ENCODE measurements around the gene PROM1.

Gene PROM1

DNA sequence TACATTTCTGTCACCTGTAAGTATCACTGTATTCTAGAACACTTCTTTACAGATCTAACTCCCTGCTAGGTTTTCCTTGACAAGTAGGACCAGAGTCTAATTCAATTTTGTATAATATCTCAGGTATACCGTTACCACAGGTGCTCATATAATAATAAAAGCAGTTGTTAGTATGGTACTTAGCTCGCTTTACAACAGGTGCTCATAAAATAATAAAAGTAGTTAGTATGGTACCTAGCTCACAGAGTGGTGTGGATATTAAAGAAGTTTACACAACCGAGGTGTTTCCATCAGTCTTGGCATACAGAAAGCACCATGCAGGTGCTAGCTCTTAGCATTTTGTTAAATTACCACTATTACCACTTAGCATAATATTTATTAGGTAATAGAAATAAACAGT is 88.0 kb downstream of the PROM1 start:
- in situ Hi-C loops (cut with MboI; ENCODE audit: low sequenced_read_pairs), result no loop called here

DNA sequence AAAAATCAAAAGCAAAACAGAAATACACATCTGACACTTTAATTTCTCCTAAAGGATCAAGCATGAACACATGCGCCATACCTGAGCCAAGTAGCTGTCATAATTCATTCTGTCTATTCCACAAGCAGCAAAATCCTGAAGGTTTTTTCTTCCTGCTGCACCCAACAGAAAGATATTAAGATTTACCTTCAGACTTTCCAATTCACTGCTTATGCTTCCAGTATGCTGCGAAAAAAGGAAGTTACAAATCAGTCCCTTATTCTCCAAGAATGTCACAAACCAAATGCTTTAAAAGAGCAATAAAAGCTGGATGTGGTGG is 91.7 kb downstream of the PROM1 start:
- in situ Hi-C loops (cut with MboI; ENCODE audit: low sequenced_read_pairs), result no loop called here

DNA sequence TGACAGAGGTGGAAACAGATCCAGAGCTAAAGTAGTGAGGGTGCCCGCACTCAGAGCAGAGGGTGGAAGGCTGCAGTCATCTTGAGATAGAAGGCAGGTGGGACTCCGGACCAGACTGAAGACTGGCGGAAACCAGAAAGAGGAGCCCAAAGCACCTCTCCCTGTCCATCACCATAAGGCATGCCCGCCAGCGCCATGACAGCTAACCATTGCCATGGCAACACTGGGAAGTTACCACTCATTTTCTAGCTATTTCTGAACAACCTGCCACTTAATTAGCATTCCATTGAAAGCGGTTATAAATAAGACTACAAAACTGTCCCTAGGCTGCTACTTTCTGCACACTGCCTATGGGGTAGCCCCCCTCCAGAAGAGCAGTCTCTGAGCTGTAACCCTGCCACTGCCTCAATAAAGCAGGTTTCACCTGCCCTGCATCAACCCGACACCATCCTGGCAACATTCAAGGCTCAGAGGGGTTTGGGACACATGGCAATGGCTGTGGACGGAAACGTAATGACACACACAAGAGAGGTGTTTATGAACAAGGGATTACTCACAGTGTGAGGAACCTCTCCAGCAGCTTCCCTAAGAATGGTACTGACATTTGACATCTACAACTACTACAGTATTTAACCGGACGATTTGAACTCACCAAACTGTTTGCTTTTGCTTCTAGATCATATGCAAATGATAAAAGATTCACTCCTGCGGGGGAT is 93.1 kb downstream of the PROM1 start:
- in situ Hi-C loops (cut with MboI; ENCODE audit: low sequenced_read_pairs), result no loop called here

DNA sequence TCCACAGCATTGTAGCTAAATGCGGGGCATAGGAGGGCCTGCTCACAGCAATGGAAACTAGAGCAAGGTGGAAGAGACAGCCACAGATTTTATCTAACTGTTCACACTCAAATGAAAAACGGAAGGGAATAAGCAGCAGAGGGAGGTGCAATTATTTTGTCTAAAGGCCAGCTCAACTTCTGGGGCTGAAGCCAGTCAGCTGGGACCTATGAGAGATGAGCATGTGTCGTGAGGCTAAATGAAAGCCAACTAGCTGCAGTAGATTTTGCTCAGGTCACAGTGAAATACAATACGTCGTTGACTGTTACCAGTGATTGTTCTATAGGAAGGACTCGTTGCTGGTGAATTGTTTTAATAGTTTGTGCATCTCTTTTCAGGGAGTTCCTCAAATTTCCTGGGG is 94.4 kb downstream of the PROM1 start:
- in situ Hi-C loops (cut with MboI; ENCODE audit: low sequenced_read_pairs), result no loop called here

DNA sequence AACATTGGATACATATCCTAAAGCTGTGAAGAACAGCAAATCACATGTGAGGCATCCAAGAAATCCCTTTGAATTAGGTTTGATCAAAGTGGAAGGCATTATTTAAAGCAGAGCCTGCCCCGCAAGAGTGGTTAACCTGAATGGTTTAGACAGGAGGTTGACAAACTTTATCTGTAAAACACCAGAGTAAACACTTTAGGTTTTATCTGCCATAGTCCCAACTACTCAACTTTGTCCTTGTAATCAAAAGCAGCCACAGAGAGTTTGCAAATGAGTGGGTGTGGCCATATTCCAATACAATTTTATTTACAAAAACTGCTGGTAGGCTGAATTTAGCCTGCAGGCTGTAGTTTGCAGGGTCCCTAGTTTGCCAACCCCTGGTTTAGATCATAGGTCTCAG is 95.6 kb downstream of the PROM1 start:
- in situ Hi-C loops (cut with MboI; ENCODE audit: low sequenced_read_pairs), result no loop called here

DNA sequence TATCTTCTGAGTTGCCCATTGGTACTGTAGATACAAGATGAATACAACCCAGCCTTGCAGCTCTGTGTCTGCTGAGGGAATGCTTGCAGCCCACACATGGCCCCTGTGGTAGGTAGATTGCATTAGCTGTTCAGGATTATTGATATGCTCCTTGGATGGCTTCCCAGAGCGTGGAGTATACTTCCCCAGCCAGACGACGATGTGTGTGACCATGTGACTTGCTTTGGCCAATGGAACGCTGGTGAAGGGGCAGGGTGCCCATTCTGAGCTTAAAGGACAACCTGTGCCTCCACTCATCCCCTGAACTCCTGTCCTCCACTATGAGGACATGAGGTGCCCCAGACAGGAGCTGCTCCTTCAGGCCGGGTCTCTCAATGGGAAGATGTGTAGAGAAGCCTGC is 96.9 kb downstream of the PROM1 start:
- in situ Hi-C loops (cut with MboI; ENCODE audit: low sequenced_read_pairs), result no loop called here

DNA sequence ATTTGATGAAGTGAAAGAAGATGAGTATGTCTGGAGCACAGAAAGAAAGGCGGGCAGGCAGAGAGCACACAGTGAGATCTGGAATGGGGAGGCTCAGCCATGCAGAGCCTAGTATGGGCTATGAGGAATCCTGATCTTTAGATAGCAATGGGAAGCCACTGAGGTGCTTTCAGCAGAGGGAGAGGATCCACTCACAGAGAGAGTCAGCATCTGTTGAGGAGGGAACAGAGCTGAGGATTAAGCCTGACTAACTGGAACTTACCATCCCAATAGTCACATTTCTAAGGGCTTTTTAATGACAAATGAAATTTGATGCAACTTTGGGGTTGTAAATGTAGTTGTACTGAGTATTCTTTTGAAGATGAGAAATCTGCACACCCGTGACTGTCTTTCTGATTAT is 100.2 kb downstream of the PROM1 start:
- in situ Hi-C loops (cut with MboI; ENCODE audit: low sequenced_read_pairs), result no loop called here

DNA sequence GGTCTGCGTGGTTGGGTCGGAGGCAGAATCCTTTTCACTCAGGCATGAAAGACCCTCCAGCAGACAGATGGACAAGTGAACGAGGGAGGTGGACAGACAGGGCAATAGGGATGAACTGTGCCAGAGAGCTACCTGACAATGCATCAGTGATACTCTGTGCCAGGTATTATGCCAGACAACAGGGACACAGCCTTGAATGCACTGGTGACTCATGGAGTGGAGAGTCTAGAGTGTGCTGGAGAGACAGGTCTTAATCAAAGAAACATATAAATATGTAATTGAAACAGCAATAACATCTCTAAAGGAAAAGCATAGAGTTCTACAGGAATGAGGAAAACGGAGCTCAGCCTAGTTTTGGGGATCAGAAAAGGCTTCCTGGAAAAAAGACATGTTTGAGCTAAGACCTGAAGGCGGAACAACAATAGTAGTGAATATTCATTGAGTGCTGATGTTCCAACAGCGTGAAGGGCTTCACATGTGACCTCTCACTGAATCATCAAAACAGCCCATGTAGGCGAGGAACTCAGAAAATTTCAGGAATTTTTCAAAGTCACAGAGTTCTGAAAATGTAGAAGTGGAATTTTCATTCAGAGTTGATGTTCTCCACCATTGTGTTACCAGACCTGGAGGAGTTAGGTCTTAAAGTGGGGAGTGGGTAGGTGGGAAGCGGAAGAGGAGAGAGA is 100.8 kb downstream of the PROM1 start:
- in situ Hi-C loops (cut with MboI; ENCODE audit: low sequenced_read_pairs), result no loop called here

DNA sequence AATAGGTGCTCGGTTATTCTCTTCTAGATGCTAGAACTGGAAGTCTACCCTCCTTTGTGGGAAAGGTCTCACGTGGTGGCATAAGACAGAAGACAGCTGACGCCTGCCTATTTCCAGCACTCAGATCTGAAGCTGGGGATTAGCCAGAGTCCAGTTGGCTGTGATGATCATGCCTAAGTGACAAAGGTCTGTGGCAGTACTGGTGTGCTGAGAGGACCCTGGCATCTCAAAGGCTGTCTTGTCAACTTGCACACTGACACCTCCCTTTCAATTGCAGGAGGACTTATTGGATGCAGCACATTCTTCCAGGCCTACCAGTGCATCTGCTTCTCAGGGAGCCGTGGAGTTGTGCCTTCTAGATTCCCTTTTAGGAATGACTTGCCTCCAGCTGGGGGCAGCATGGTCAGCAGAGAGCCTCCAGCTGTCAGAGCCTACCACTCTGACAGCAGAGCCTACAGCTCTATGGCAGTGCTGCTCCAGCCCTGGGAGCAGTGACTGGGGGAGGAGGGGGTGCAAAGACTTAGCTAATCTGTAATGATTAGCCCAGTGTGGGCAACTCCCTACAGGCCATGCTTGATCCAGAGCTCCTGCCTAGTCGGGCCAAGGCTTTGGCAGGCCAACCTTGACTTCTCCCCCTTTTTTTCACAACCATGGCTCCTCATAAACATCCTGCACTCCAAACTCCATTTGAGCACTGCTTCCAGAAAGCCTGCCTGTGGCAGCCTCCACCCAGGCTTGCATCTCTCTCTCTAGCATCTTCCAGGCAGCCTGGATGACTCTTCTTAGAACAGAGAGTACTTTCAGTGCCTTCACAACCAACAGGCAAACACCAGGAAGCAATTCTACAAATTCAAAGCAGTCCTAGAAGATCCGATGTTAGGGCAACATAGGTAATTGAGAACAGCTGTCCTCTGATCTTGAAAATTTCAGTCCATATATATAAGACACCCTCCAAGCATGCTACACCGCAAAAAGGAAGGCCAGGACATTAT is 107.1 kb downstream of the PROM1 start:
- in situ Hi-C loops (cut with MboI; ENCODE audit: low sequenced_read_pairs), result no loop called here

DNA sequence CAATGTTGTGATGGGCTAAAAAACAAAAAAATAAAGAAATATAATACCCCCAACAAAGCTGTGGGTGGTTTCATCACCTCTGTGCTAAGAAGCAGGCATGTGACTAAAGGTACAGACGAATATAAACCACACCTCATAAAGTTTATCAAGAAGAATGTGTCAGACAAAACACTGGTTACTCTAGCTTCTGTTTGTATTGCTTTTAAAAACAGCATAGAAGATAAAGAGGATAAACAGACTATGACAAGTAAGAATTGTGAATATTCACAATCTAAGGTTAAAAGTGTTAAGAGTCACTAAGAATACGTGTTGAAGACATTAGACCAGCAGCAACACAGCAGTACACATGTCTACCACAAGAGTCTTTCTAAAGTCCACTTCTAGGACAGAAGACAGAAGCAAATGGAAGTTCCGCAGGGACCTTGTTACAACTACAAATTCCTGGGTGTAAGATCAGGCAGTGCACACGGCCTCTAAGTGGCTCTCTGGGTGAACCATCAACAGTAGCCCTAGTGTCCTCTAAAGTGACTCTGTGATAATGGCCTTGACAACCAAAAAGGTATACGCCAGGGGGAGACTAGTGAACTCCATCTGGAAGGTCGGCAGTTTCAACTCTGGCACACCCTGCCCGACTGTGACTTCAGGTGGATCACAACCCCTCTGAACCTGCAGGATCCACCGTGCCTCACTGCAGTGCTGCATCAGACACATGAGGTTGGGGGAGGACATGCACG is 112.6 kb downstream of the PROM1 start:
- in situ Hi-C loops (cut with MboI; ENCODE audit: low sequenced_read_pairs), result no loop called here

DNA sequence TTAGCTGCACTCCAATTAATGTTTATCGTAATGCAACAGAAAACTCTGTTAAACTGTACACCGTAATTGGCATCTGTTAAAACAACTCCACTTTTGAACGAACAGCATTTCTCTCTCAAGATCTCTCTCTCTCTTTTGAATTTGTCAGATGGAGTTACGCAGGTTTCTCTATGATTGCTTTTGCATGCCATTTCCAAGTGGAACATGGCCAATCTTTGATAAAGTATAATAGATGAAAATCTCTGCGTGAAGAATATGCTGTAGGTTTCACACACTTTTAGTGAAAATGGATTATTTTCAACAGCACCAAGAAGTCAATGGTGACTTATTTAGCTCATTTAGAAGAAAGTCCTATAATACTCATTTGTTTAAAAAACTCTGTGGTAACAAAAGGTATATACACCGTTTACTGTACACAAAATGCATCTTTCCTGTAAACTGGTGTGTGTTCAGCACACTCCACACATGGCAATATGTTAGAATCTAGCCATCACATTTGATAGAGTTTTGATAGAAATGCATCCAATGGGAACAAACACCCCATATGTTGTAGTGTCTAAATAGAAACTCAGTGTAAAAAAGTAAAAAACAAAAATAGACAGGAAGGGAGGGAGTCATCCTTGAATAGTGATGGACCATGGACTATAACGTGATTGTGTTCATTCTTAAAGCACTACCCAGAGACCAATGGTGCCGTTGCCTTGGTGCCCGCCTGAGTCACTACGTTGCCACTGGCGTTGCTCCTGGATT is 115.1 kb downstream of the PROM1 start:
- in situ Hi-C loops (cut with MboI; ENCODE audit: low sequenced_read_pairs), result no loop called here

DNA sequence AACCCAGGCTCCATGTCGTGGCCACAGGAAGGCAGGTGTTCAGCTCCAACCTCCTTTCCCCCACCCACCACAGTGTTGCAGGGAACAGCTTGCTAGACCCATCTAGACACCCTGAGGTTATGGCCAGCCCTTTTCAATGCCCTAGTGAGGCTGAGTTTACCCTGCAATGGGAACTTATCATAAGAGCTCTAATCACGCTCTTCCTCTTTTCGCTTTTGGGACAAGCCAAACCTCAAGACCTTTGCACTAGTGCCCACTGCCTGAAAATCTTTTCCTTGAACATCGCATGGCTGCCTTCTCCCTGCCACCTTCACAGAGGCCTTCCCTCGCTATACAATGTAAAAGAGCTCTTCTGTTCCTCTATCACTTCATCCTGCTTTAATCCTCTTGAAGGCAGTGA is 118.5 kb downstream of the PROM1 start:
- in situ Hi-C loops (cut with MboI; ENCODE audit: low sequenced_read_pairs), result no loop called here

DNA sequence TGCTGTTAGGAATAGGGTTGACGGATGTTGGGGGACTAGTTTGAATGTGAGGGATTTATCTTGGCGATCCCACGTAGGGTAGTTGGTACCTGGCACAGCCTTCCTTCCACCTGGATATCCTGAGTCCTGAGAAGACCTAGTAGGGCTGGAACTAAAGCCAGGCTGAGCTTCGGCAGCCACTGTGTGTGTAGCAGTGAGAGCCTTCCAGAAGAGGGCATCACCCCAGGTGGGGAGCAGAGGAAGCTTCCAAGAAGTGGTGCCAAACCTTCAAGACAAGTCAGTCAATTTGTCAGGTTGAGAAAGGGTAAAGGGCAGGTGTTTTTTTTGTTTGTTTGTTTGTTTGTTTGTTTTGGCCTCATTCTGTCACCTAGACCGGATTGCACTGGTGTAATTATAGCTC is 119.7 kb downstream of the PROM1 start:
- in situ Hi-C loops (cut with MboI; ENCODE audit: low sequenced_read_pairs), result no loop called here

DNA sequence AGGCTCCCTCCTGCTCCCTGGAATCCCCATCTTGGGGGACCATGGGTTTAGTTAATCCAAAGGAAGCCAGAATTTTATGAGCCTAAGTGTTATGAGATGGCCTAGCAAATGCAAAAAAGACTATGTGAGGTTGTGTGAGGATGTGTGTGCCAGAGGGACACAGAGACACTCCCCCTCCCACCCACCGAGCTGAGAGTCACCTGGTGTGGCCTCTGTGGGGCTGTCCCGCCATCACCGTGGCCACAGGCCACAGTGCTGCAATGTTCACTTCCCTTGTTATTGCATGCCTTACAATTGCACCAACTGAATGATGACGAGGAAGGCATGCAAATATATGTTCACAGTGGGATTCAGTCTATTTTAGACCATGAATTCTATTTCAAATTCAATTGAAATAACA is 120.2 kb downstream of the PROM1 start:
- in situ Hi-C loops (cut with MboI; ENCODE audit: low sequenced_read_pairs), result no loop called here

DNA sequence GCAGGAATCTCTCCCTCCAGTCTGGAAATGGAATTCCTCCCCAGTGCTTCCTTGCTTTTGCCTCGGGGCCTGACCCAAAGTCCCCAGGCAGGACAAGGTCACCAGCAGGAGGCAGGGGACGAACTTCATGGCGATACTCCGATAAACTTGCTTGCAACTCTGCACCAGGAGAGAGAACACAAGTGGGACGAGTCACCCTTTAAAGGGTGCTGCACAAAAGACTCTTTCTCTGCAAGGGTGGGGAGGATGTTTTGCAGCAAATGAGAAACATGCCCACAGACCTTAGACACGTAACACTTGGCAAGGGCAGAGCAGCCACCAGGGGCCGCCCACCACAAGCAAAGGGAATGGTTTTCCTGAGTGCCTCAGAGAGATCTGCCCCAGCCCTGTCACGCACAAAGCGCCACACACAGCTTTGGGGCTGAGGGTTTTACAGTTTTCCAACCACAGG is 120.8 kb downstream of the PROM1 start, which contains the start of gene FGFBP2:
TSS of gene FGFBP2 (minus strand) at position 175 of the 451 bp plus-strand sequence. CDS start at position 129, 46 bp downstream.
- in situ Hi-C loops (cut with MboI; ENCODE audit: low sequenced_read_pairs), result no loop called here

DNA sequence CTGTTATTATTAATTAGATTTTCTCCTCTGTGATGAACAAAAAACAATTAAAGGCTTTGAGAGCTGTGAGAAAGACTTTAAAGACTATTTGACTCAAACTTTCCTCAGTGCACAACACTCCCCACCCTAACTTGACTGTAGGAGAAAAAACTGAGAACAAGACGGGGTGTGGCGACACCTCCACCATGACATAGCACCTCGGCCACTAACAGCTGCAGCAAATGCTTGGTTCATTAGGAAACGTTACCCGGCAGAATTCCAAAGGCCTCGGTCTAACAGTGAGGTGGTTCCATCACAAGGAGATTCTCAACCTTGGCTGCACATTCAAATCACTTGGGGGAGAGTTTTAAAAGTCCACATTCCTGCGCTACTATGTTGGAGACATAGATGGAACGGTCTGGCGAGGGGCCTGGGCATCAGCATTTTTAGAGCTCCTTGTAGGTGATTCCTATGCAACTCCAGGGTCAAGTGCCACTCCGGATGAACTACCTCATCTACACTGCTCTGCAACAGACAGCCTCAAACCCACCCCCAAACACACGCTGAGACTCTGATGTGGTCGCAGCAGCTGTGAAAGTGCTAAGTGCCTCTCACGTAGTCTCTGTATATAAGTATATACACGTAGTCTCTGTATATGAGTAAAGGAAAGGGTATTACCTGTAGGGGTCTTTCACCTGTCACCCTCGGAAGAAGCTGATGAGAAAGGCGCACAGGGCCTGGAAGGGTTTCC is 121.9 kb downstream of the PROM1 start:
- in situ Hi-C loops (cut with MboI; ENCODE audit: low sequenced_read_pairs), result no loop called here

DNA sequence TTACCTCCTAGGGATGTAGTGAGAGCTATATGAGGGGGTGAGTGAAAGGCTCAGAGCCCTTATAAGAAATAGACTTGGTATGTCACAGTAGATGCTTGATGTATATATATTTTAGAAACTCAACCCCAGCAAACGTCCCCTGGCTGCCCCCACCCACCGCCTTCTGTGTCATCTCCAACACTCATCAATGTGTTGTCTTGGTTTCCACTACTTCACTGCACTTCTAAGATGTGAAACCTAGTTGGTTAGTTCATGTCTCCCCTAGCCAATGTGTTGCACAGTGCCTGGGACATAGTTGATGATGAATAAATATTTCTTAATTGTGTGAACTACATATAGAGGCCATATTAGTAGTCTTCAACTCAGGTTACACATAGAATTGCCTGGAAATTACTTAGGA is 125.3 kb downstream of the PROM1 start:
- in situ Hi-C loops (cut with MboI; ENCODE audit: low sequenced_read_pairs), result no loop called here

DNA sequence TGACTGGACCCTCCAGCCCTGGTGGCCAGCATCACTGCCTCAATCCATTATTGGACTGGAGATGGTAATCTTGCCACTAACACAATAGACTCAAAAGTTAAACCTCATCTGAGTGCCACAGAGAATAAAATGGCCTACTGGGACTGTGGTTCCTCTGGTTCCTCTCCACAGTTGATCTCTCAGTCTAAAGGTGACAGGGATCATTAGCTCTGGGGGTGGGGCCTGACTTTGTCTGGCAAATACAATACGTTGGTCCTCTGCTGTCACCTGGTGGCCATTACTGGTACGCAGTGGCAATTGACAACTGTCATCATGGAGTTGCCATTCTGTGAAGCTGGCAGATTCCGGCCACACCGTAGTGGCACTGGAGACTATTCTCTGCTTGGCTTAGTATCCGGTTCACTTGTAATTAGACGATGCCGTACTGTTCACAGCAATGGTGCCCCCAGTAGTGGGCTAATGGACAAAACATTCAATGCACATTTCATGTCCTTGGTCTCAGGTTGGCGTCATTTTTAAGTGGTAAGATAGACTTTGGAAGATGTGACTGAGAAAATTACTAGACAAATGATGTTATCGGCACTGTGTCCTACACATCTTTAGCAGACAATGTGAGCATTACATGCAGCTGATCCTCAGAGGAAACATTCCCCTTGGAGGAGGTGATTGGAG is 127.5 kb downstream of the PROM1 start:
- in situ Hi-C loops (cut with MboI; ENCODE audit: low sequenced_read_pairs), result no loop called here

DNA sequence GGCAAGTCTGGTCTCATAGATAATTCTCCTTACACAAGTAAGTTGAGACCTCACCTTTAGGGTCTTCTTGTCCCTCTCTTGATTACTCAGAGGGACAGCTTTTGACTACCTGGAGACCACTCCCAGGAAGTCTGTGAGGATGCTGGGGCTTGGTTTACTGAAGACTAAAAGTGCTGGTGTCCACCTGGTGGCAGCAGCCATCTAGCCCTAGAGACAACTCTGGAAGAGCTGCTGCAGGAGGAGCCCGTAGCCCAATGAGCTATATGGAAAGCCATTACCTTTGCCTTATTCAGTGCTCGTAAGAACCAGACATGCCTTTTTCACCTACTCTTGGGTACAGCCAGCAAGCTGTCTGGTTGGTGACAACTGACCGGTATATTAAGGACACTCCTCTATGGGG is 128.2 kb downstream of the PROM1 start:
- in situ Hi-C loops (cut with MboI; ENCODE audit: low sequenced_read_pairs), result no loop called here
